GM21526 (cell line): Measurements from ENCODE around the gene HOXB6.

Experiments used
- ATAC-seq: cut with Tn5 transposase; IDR thresholded peaks from one replicate; pipeline ENCODE4 v1.9.1; 2021; ENCODE audit warnings: moderate library complexity; ENCODE audit not compliant: unreplicated experiment, low FRiP score

The HOXB6 gene

DNA sequence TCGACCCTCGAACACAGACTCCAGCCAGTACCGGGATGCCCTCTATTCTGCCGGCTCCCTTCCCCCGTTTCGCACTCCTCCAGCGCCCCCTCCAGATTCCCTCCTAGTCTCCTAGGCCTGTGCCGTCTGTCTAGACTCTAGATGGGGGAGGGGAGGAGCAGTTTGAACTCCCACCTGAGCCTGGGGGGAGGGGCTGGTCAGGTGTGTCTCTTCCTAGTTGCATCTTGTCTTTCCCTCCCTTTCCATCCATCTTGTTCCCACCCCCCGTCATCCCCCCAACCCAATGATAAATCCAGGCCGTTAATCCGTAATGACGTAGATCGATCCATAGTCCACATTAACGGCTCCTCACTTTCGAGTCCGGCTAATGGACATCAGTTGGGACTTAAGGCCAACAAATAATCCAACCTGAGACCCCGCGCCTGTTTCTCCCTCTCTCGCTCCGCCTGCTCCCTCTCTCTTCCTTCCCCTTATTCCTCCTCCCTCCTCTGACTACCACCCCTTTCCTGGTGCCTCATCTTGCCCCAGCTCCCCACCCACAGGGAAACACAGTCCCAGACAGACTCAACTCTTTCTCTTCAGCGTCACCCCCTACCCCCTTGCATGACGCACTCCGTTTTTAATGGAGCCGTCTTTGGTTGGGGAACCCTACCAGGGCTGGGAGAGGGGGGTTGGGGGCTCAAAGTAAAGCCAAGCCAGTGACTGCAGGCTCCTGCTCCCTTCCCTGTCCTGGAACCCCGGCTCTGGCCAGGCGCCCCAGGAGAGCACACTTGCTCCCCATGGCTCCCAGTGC is 7.9 kb downstream of the HOXB6 start:
- no peak for ATAC-seq

GRCh38 chr17:48596000-48596734 is 8.6 kb downstream of the HOXB6 start:
- no peak for ATAC-seq

DNA sequence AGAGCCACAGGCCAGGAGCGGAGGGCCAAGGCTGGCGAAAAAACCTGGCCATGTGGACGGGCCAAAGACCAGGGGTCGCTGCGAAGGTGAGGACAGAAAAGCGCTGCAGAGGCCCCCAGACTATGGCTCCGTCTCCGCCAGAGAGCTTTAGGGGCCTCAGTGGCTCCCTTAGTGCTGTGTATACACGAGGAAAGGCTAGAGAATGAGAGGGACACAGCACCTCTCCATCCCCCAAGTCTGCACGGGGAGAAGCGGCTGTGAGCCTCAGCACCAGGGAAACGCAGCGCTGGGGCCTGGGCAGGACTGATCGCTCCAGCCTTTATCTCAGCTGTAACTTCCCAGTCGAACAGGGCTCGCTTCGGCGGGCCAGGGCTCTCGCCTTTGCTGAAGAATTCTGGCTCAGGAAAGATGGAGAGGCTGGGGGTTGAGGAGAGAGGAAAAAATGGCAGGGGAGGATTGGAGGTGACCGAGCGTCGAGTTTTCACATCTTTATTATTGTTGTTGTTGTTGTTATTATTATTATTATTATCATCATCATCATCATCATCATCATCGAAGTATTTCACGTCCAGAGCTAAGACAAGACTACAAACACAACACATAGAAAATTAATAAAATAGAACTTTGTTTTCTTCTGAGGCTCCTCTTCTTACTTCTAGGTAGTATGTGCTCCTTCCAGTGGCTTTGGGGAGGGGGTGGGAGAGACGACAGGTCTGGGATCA is 9.3 kb downstream of the HOXB6 start:
- ATAC-seq: no peak

GRCh38 chr17:48594538-48595277 is 10.1 kb downstream of the HOXB6 start:
- ATAC-seq: no peak

DNA sequence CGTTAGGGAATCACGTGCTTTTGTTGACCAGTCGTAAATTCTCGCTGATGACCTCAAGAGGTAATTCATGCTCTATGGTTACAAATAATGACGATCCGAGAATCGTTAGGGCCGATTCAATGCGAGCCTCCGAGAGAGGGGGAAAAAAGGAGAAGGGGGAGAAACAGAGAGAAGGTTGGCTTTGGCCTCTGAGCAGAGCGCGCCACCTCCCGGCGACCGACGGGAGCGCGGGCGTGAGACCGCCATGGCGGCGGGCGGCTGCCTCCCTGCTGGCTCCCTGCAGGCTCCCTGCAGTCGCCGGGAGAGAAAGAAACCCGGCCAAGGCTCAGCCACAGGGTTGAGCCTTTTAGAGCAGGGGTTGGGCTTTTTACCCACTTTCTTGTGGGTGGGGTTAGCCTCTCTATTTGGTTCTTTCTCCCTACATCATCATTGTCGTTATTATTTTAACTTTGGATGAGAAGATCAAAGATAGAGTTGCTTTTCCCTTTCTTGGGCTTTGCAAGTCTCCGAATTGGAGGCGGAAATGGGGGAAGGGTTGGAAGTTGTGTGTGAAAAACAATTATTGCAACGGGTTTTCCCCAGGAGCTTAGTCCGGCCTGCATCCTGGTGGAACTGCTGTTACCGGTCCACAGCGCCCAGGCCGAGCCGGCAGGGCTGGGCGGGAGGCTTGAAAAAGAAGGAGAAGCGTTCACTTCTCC is 10.8 kb downstream of the HOXB6 start:
- no peak for ATAC-seq

DNA sequence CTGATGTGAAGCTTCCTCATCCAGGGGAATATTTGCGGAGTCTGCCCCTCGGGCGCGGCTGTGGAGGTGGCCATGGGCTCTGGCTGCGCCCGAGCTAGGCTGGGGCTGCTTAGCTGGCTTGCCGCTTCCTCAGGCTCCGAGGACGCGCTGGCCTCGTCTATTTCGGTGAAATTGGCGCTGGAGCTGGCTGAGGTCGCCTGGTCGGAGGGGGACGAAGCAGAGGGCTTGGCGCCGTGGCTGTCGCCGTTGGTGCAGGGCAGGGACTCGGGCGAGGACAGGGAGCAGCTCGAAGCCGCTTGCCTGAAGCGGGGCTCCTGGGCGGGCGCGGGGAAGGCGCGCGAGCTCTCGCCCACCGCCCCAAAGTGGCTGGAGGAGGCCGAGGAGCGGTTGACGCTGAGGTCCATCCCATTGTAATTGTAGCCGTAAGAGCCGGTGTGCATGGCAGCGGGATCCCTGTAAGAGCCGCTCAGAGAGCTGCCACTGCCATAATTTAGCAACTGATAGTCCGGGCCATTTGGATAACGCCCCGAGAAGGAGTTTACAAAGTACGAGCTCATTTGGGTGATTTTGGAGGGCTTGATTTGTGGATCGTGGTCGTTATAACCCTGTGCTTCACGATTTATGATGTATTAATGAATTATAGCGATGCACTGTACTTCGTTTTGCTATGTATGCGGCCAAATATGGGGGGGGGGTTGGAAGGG is 11.5 kb downstream of the HOXB6 start, which contains the start of gene HOXB5:
Gene HOXB5 (minus strand): TSS at position 654 of the 704 bp plus-strand sequence. CDS start 97 bp downstream, at position 557.
- no peak for ATAC-seq

- no peak for ATAC-seq
Measured at GRCh38 chr17:48592577-48592976, 12.2 kb downstream of the HOXB6 start.

GRCh38 chr17:48592057-48592514 is 12.7 kb downstream of the HOXB6 start:
- ATAC-seq: no peak

DNA sequence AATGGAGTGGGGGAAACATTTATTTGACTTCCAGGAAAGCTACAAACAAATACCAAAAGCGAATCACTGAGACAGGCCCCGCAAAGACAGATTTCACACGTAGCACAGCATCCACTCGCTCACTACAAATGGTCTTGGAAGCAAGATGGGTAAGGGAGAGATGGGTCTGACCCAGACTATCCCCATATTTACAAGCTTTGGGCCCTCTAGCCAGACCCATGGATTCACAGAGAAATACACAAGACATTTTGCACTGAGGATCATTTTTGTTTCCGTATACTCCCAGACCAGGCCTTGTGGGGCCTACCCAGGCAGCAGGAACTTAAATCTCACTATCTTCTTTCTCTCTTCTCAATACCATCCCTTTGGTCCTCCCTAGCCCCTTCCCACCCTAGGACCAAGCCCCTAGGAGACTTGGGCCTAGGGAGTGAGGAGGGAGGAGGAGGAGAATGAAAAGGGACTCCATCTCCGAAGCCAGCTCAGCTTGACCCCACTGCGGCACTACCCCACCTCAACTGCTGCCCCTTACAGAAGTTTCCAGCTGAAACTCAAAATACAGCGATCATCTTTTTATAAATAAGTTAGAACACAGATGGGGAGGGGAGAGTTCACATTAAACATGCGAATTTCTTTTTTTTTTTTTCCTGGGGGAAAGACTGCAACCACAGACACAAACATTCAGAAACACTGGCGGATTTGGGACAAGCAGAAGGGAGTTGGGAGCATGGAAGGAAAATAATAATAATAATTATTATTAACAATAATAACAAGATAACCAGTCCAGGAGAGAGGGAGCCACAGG is 13.3 kb downstream of the HOXB6 start:
- no peak for ATAC-seq

DNA sequence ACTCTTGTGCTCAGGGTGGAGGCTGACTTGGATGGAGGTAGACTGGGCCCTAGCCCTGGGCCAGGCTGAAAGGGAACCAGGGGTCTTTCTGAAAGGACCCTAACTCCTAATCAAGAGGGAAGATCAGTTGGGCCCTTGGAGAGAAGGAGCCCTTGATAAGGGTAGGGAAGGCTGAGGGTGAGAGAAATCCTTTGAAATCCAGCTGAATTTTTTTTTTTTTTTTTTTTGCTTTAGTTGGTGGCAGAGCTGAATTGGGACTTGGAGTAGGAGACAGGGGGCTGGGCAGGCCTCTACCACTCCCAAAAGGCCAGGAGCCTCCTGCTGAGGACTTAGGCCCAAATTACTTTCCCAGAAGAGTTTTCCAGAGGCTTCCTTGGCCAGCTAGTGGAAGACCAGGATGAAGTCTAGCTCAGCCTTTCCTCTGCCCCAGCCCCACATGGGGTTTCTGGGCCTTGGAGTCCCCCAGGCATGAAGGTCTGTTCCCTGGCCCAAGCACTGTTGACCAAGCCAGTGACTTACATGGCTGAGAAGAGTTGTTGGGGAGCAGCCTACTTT is 14.1 kb downstream of the HOXB6 start:
- ATAC-seq: no peak

GRCh38 chr17:48589831-48590606 is 14.8 kb downstream of the HOXB6 start, which contains the start of gene HOXB3:
HOXB3 (minus strand) TSS chr17:48590241; CDS start chr17:48552474, 37,767 bp downstream.
- ATAC-seq: no peak

- no peak for ATAC-seq
Measured at GRCh38 chr17:48589060-48589830, 15.5 kb downstream of the HOXB6 start.

DNA sequence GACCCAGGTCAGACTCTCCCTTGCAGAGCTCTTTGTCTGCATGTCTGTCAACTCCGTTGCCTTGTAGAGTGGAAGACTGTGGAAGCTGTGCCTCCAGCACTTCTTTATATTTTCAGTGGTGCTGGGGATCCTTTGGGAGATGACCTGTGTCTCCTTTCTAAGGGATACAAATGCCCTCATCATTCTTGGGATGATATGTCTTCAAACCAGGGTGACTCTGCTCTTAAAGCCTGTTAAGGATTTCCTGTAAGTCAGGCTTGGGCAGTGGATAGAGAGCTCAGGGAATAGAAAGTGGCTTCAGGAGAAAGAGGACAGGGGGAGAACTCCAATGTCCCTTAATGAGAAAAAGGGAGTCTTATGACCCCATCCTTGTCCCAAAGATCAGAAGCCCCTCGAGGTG is 16.3 kb downstream of the HOXB6 start:
- no peak for ATAC-seq

GRCh38 chr17:48588074-48588415 is 16.7 kb downstream of the HOXB6 start:
- no peak for ATAC-seq

- no peak for ATAC-seq
Measured at GRCh38 chr17:48587276-48588073, 17.3 kb downstream of the HOXB6 start.
